H1 (cell line): ENCODE data around the gene ZFP64. TPM values are rescaled to one million over a fixed set of nuclear protein-coding genes. Genes with fewer than 3 reads are reported as not detected.

ENCODE experiments used
- CTCF ChIA-PET: fragments of 300-600 bp; sonication (Branson Sonifier 250); formaldehyde crosslinking; loops from one replicate; lab custom pipeline; 2021; ENCODE audit not compliant: partially characterized antibody; lab: Charles Lee
- POLR2A ChIA-PET: fragments of 300-600 bp; sonication (Branson Sonifier 250); formaldehyde crosslinking; loops from one replicate; lab custom pipeline; 2021; ENCODE audit warnings: inconsistent platforms; ENCODE audit not compliant: partially characterized antibody; lab: Charles Lee
- DNase-seq, 2 experiments: peaks; one replicate each; pipeline versions ENCODE4 v3.0.0 to v3.0.0-alpha.2; 2010 to 2022; ENCODE audit warnings: low spot score in 2 of 2, low read depth in 1 of 2, mixed read lengths in 1 of 2
- FAIRE-seq: peaks from 2 replicates; lab custom pipeline; 2011; peaks lifted over from hg19 to GRCh38; lab: Jason Lieb, UNC
- H2AFZ ChIP-seq: 2 replicates; pipeline ENCODE4 v1.8.1; 2012; ENCODE audit warnings: low read length, inconsistent platforms
- H2AK5ac ChIP-seq: 2 replicates; pipeline ENCODE4 v1.6.1; 2013; ENCODE audit warnings: low read depth, low read length
- H2BK120ac ChIP-seq: replicated peaks from 2 replicates; pipeline ENCODE3; 2013; ENCODE audit warnings: low read depth, low read length, inconsistent platforms
- H2BK12ac ChIP-seq: 2 replicates; pipeline ENCODE4 v1.6.1; 2013; ENCODE audit warnings: low read depth, low read length
- H2BK15ac ChIP-seq: 2 replicates; pipeline ENCODE4 v1.6.1; 2013; ENCODE audit warnings: low read length
- H2BK20ac ChIP-seq: 2 replicates; pipeline ENCODE4 v1.6.1; 2013; ENCODE audit warnings: low read length
- H2BK5ac ChIP-seq: 2 replicates; pipeline ENCODE4 v1.6.1; 2013; ENCODE audit warnings: low read depth, low read length
- H3K14ac ChIP-seq: 2 replicates; pipeline ENCODE4 v1.6.1; 2013; ENCODE audit warnings: inconsistent platforms; ENCODE audit not compliant: insufficient read length
- H3K18ac ChIP-seq: 2 replicates; pipeline ENCODE4 v1.6.1; 2013; ENCODE audit warnings: low read length; ENCODE audit errors: extremely low read depth
- H3K23ac ChIP-seq: 2 replicates; pipeline ENCODE4 v1.6.1; 2013; ENCODE audit warnings: inconsistent platforms; ENCODE audit not compliant: insufficient read length
- H3K23me2 ChIP-seq: 2 replicates; pipeline ENCODE4 v1.6.1; 2013; ENCODE audit warnings: low read depth, low read length
- H3K27ac ChIP-seq: 2 replicates; pipeline ENCODE4 v1.6.1; 2011; ENCODE audit warnings: low read depth, low read length, inconsistent platforms
- H3K27me3 ChIP-seq, 4 experiments: replicated peaks in 1 of 4; 1 replicate in 1 of 4; 2 replicates in 3 of 4; pipeline versions ENCODE4 v1.6.1 to v1.8.1; 2011 to 2013; ENCODE audit warnings: low read length in 3 of 4, mild to moderate bottlenecking in 3 of 4, inconsistent platforms in 2 of 4, mixed read lengths in 2 of 4, moderate library complexity in 1 of 4; ENCODE audit not compliant: control insufficient read depth in 3 of 4, insufficient read depth in 3 of 4; ENCODE audit errors: extremely low read depth in 1 of 4
- H3K36me3 ChIP-seq, 4 experiments: 2 replicates each; pipeline versions ENCODE4 v1.6.1 to v1.8.1; 2011 to 2013; ENCODE audit warnings: mild to moderate bottlenecking in 4 of 4, low read length in 3 of 4, moderate library complexity in 2 of 4, control low read depth in 1 of 4, inconsistent platforms in 1 of 4; ENCODE audit not compliant: insufficient read depth in 4 of 4, control insufficient read depth in 2 of 4
- H3K4ac ChIP-seq: replicated peaks from 2 replicates; pipeline ENCODE3; 2013; ENCODE audit warnings: low read length, low read depth, mixed read lengths, inconsistent platforms; ENCODE audit not compliant: insufficient read length
- H3K4me1 ChIP-seq, 4 experiments: replicated peaks in 1 of 4; 1 replicate in 1 of 4; 2 replicates in 3 of 4; pipeline versions ENCODE4 v1.6.1 to v1.8.1; 2011 to 2013; ENCODE audit warnings: low read length in 3 of 4, inconsistent platforms in 2 of 4, mixed read lengths in 1 of 4; ENCODE audit not compliant: insufficient read depth in 4 of 4, control insufficient read depth in 3 of 4
- H3K4me2 ChIP-seq, 2 experiments: 2 replicates each; pipeline versions ENCODE4 v1.6.1 to v1.8.1; 2011 to 2013; ENCODE audit warnings: low read depth in 2 of 2, low read length in 2 of 2, control low read depth in 1 of 2, inconsistent platforms in 1 of 2, mild to moderate bottlenecking in 1 of 2; ENCODE audit not compliant: insufficient read depth in 1 of 2
- H3K4me3 ChIP-seq, 4 experiments: fragments of 200-600, 300-600 bp in 1 of 4; sonication (generic), shearing (Covaris generic), sonication (Bioruptor Twin) in 1 of 4; 2 replicates each; pipeline versions ENCODE4 v1.5.1 to v1.8.1; 2011 to 2016; ENCODE audit warnings: low read length in 4 of 4, low read depth in 3 of 4, control low read depth in 2 of 4, inconsistent platforms in 2 of 4, mild to moderate bottlenecking in 2 of 4, mixed read lengths in 1 of 4, moderate library complexity in 1 of 4; ENCODE audit not compliant: insufficient read depth in 2 of 4; ENCODE audit errors: extremely low read depth in 1 of 4
- H3K56ac ChIP-seq: replicated peaks from 2 replicates; pipeline ENCODE3; 2013; ENCODE audit warnings: low read depth, mild to moderate bottlenecking, mixed read lengths, low read length, inconsistent platforms; ENCODE audit not compliant: insufficient read length
- H3K79me1 ChIP-seq: 2 replicates; pipeline ENCODE4 v1.6.1; 2013; ENCODE audit warnings: low read depth, low read length, control low read depth
- H3K79me2 ChIP-seq, 2 experiments: 2 replicates each; pipeline versions ENCODE4 v1.6.1 to v1.8.1; 2012 to 2013; ENCODE audit warnings: low read length in 2 of 2, mild to moderate bottlenecking in 2 of 2, inconsistent platforms in 1 of 2; ENCODE audit not compliant: insufficient read depth in 2 of 2, control insufficient read depth in 1 of 2
- H3K9ac ChIP-seq, 4 experiments: replicated peaks in 1 of 4; 1 replicate in 1 of 4; 2 replicates in 3 of 4; pipeline versions ENCODE4 v1.6.1 to v1.8.1; 2011 to 2013; ENCODE audit warnings: low read depth in 3 of 4, low read length in 3 of 4, control low read depth in 2 of 4, mild to moderate bottlenecking in 2 of 4, moderate library complexity in 2 of 4, inconsistent platforms in 1 of 4; ENCODE audit errors: extremely low read depth in 1 of 4
- H3K9me3 ChIP-seq, 2 experiments: 2 replicates each; pipeline versions ENCODE4 v1.6.1 to v1.8.1; 2012 to 2013; ENCODE audit warnings: mild to moderate bottlenecking in 2 of 2, moderate library complexity in 2 of 2, control low read depth in 1 of 2, inconsistent platforms in 1 of 2, low read depth in 1 of 2, low read length in 1 of 2, mixed read lengths in 1 of 2; ENCODE audit not compliant: insufficient read depth in 2 of 2
- H4K20me1 ChIP-seq, 2 experiments: replicated peaks in 1 of 2; 2 replicates each; pipeline versions ENCODE3 to v1.8.1; 2011 to 2013; ENCODE audit warnings: inconsistent platforms in 2 of 2, low read length in 2 of 2, mild to moderate bottlenecking in 1 of 2; ENCODE audit not compliant: insufficient read depth in 2 of 2, control insufficient read depth in 1 of 2
- H4K5ac ChIP-seq: 2 replicates; pipeline ENCODE4 v1.6.1; 2013; ENCODE audit warnings: low read length, low read depth, mixed read lengths, inconsistent platforms; ENCODE audit not compliant: insufficient read length
- H4K8ac ChIP-seq: 2 replicates; pipeline ENCODE4 v1.8.0; 2013; ENCODE audit warnings: mild to moderate bottlenecking, moderate library complexity, low read length, inconsistent platforms; ENCODE audit not compliant: insufficient read depth; ENCODE audit errors: extremely low read depth
- H4K91ac ChIP-seq: replicated peaks from 2 replicates; pipeline ENCODE3; 2013; ENCODE audit warnings: low read length, mixed read lengths, inconsistent platforms; ENCODE audit not compliant: insufficient read length
- WGBS, 2 experiments: shearing (Covaris generic) in 1 of 2; methylation state at CpG; one replicate each; pipeline versions ENCODE4 v1.1.6 to v1.1.7; 2013 to 2015; ENCODE audit warnings: low lambda C conversion rate in 2 of 2, mixed read lengths in 2 of 2, inconsistent platforms in 1 of 2, low coverage in 1 of 2, missing lambda C conversion rate in 1 of 2; ENCODE audit not compliant: insufficient replicate concordance in 2 of 2, insufficient coverage in 1 of 2, insufficient read length in 1 of 2; ENCODE audit errors: extremely low coverage in 1 of 2, missing lambda C conversion rate in 1 of 2; 5-methylcytosine and 5-hydroxymethylcytosine counted together
- polyA plus RNA-seq, 7 experiments: library from polyadenylated mRNA; depleted of rRNA in 3 of 7; stranded (reverse) in 5 of 7; unstranded in 2 of 7; fragments of >200 nt in 5 of 7; fragments of 200-250 nt in 2 of 7; gene quantifications; 1 replicate in 5 of 7; 2 replicates in 1 of 7; 4 replicates in 1 of 7; pipeline versions ENCODE4 v1.2.1 to v1.2.3, GENCODE V29; 2011 to 2013; ENCODE audit warnings: missing spikeins in 2 of 7, mixed read lengths in 2 of 7
- total RNA-seq: library from RNA; stranded (reverse); fragmentation: NEBNext Ultra II Directional; extraction: Animal tissue kit (Norgen Biotek cat#: 25700); gene quantifications from 2 replicates; pipeline ENCODE4 v1.2.1, GENCODE V29; 2021

ZFP64 gene
- total and polyA plus RNA-seq, 2 of the 8 experiments (the other 6 are each of a cell fraction or from before 2014, with no cell fraction given): 25.3 to 43.7 TPM

DNA sequence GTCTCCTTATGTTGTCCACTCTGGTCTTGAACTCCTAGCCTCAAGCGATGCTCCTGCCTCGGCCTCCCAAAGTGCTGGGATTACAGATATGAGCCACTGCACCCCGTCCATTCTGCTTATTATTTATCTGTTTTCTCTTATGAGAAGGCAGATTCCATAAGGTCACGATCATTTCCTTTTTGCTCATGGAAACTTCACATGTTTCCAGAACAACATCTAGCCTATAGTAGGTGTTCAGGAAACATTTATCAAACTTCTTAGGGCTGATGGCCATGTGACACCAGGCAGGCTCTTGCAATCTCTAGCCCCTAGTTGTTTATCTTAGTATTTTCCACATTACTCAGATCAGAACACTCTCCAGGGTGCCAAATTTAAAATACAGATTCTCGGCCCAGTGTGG lies 61.2 kb downstream of the ZFP64 start:
- POLR2A ChIA-PET: interaction anchor here (1.0 kb wide), 1 partner anchor 14 kb away, joined by 3 read pairs; no protein-coding TSS in a partner anchor
- Histone ChIP-seq H2BK120ac (no peak overlapping the region), H2BK15ac (no peak overlapping the region), H2BK20ac (no peak overlapping the region), H3K4me1 (no peaks in the 10 kb centered on the region), H4K91ac (no peak overlapping the region), H3K14ac (no peak overlapping the region), H3K27me3 (no peaks in the 10 kb centered on the region), H3K9me3 (no peaks in the 10 kb centered on the region), H2AFZ (no peak overlapping the region), H4K8ac (no peak overlapping the region; the same call in 1 of the 2 replicates), H3K4me3 (no peak overlapping the region), H3K27ac (no peak overlapping the region), H2AK5ac (no peak overlapping the region), H3K36me3 (no peaks in the 10 kb centered on the region), H2BK5ac (no peak overlapping the region), H3K4me2 (no peak overlapping the region), H3K18ac (no peak overlapping the region), H3K9ac (no peak overlapping the region), H3K79me1 (no peaks in the 10 kb centered on the region), H3K4ac (no peak overlapping the region), H3K79me2 (no peaks in the 10 kb centered on the region), H3K56ac (no peak overlapping the region), H4K5ac (no peak overlapping the region), H3K23me2 (no peaks in the 10 kb centered on the region), H3K23ac (no peak overlapping the region), H2BK12ac (no peak overlapping the region), H4K20me1 (no peaks in the 10 kb centered on the region)
- CTCF ChIA-PET: interaction anchor here (1.1 to 3.2 kb wide), 4 partner anchors 12 to 47 kb away, joined by 3 to 19 read pairs (median 8); no protein-coding TSS in a partner anchor
- 85% methylated on average over 5 of the region's 5 CpGs; no CpG with 5 or more reads in 1 of the 2 experiments for WGBS, 2 experiments
- no peak for FAIRE-seq
- no peak for DNase-seq
